Measurements from ENCODE around the gene NFKBIE. TPM values are rescaled to one million over a fixed set of nuclear protein-coding genes. Genes with fewer than 3 reads are reported as not detected.

The NFKBIE gene
- total and polyA plus RNA-seq, 9 of the 15 experiments (the other 6 are each of a cell fraction or from before 2014, with no cell fraction given) = 2.1 to 16.4 (median 11.7) TPM

DNA sequence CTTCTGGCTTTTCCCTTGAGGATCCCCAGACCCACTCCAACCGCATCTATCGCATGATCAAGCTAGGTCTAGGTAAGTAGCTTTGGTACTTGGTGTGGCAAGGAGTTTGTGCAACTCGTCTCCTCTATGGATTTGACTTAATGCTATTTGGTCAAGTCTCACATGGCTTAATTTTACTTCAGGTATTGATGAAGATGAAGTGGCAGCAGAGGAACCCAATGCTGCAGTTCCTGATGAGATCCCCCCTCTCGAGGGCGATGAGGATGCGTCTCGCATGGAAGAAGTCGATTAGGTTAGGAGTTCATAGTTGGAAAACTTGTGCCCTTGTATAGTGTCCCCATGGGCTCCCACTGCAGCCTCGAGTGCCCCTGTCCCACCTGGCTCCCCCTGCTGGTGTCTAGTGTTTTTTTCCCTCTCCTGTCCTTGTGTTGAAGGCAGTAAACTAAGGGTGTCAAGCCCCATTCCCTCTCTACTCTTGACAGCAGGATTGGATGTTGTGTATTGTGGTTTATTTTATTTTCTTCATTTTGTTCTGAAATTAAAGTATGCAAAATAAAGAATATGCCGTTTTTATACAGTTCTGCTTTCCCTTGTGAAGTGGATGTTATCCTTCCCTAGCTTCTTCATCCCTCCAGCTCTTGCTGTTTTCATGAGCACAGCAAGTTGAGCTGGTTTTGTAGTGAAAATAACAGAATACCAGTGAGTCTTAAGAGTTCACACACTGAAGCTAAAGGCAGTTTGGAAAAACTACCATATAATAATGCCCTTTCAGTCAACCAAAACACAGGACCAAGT, 11.8 kb downstream of the NFKBIE start (continued):
- TF ChIP-seq DACH1 (IDR thresholded peaks at IDR 0.05; ENCODE audit: partially characterized antibody) = no peak
- TF ChIP-seq, protein P1, sequence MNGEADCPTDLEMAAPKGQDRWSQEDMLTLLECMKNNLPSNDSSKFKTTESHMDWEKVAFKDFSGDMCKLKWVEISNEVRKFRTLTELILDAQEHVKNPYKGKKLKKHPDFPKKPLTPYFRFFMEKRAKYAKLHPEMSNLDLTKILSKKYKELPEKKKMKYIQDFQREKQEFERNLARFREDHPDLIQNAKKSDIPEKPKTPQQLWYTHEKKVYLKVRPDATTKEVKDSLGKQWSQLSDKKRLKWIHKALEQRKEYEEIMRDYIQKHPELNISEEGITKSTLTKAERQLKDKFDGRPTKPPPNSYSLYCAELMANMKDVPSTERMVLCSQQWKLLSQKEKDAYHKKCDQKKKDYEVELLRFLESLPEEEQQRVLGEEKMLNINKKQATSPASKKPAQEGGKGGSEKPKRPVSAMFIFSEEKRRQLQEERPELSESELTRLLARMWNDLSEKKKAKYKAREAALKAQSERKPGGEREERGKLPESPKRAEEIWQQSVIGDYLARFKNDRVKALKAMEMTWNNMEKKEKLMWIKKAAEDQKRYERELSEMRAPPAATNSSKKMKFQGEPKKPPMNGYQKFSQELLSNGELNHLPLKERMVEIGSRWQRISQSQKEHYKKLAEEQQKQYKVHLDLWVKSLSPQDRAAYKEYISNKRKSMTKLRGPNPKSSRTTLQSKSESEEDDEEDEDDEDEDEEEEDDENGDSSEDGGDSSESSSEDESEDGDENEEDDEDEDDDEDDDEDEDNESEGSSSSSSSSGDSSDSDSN (IDR thresholded peaks at IDR 0.05; ENCODE audit: borderline replicate concordance in 1 of 2, low read depth in 2 of 2, low read length in 2 of 2) = no peak
- TF ChIP-seq TRIM28 (IDR thresholded peaks at IDR 0.05) = no peak
- TF ChIP-seq RFX5 (IDR thresholded peaks at IDR 0.05; ENCODE audit: low read depth, low read length) = no peak
- no peak for TF ChIP-seq RFX1 (IDR thresholded peaks at IDR 0.05)
- TF ChIP-seq THRAP3 (IDR thresholded peaks at IDR 0.05; ENCODE audit: borderline replicate concordance) = no peak
- no peak for TF ChIP-seq ZNF354B (CRISPR knock-in tag; IDR thresholded peaks at IDR 0.05)
- no peak for TF ChIP-seq ZNF717 (CRISPR knock-in tag; IDR thresholded peaks at IDR 0.05)
- no peak for TF ChIP-seq ELF4 (CRISPR knock-in tag; IDR thresholded peaks at IDR 0.05)
- TF ChIP-seq, protein P2, sequence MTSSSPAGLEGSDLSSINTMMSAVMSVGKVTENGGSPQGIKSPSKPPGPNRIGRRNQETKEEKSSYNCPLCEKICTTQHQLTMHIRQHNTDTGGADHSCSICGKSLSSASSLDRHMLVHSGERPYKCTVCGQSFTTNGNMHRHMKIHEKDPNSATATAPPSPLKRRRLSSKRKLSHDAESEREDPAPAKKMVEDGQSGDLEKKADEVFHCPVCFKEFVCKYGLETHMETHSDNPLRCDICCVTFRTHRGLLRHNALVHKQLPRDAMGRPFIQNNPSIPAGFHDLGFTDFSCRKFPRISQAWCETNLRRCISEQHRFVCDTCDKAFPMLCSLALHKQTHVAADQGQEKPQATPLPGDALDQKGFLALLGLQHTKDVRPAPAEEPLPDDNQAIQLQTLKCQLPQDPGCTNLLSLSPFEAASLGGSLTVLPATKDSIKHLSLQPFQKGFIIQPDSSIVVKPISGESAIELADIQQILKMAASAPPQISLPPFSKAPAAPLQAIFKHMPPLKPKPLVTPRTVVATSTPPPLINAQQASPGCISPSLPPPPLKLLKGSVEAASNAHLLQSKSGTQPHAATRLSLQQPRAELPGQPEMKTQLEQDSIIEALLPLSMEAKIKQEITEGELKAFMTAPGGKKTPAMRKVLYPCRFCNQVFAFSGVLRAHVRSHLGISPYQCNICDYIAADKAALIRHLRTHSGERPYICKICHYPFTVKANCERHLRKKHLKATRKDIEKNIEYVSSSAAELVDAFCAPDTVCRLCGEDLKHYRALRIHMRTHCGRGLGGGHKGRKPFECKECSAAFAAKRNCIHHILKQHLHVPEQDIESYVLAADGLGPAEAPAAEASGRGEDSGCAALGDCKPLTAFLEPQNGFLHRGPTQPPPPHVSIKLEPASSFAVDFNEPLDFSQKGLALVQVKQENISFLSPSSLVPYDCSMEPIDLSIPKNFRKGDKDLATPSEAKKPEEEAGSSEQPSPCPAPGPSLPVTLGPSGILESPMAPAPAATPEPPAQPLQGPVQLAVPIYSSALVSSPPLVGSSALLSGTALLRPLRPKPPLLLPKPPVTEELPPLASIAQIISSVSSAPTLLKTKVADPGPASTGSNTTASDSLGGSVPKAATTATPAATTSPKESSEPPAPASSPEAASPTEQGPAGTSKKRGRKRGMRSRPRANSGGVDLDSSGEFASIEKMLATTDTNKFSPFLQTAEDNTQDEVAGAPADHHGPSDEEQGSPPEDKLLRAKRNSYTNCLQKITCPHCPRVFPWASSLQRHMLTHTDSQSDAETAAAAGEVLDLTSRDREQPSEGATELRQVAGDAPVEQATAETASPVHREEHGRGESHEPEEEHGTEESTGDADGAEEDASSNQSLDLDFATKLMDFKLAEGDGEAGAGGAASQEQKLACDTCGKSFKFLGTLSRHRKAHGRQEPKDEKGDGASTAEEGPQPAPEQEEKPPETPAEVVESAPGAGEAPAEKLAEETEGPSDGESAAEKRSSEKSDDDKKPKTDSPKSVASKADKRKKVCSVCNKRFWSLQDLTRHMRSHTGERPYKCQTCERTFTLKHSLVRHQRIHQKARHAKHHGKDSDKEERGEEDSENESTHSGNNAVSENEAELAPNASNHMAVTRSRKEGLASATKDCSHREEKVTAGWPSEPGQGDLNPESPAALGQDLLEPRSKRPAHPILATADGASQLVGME (CRISPR knock-in tag; IDR thresholded peaks at IDR 0.05) = no peak
- TF ChIP-seq ZNF696 (CRISPR knock-in tag; conservative IDR thresholded peaks at IDR 0.05) = no peak
- TF ChIP-seq ATF7 (IDR thresholded peaks at IDR 0.05) = no peak
- TF ChIP-seq GTF2F1 (IDR thresholded peaks at IDR 0.05; ENCODE audit: low read depth, low read length) = no peak
- no peak for TF ChIP-seq ILF3 (IDR thresholded peaks at IDR 0.05; ENCODE audit: borderline replicate concordance)
- TF ChIP-seq ZNF134 (CRISPR knock-in tag; conservative IDR thresholded peaks at IDR 0.05) = no peak
- TF ChIP-seq TAF15 (IDR thresholded peaks at IDR 0.05; ENCODE audit: low read depth, low read length) = no peak
- TF ChIP-seq TCFL5 (CRISPR knock-in tag; conservative IDR thresholded peaks at IDR 0.05) = no peak
- no peak for TF ChIP-seq TEAD2 (tag; IDR thresholded peaks at IDR 0.05)
- TF ChIP-seq, protein P3, sequence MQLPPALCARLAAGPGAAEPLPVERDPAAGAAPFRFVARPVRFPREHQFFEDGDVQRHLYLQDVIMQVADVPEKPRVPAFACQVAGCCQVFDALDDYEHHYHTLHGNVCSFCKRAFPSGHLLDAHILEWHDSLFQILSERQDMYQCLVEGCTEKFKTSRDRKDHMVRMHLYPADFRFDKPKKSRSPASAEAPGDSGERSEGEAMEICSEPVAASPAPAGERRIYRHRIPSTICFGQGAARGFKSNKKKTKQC (CRISPR knock-in tag; IDR thresholded peaks at IDR 0.05) = no peak
- no peak for TF ChIP-seq MED1 (CRISPR knock-in tag; IDR thresholded peaks at IDR 0.05; ENCODE audit: borderline replicate concordance)
- no peak for TF ChIP-seq GABPB1 (CRISPR knock-in tag; IDR thresholded peaks at IDR 0.05)
- TF ChIP-seq STAT5B (CRISPR knock-in tag; IDR thresholded peaks at IDR 0.05) = no peak
- TF ChIP-seq HNRNPL (IDR thresholded peaks at IDR 0.05; ENCODE audit: low read depth, low read length) = no peak
